WTC11 (cell line): ENCODE measurements around the gene ZCRB1. TPM values are rescaled to one million over a fixed set of nuclear protein-coding genes. Genes with fewer than 3 reads are reported as not detected.

Experiments
- ATAC-seq: fragments of 200-7000 bp; cut with Tn5 transposase; 2 replicates; pipeline ENCODE4 v1.10.0; 2021; ENCODE audit warnings: mild to moderate bottlenecking, moderate library complexity
- CTCF ChIA-PET: fragments of 300-600 bp; sonication (Branson Sonifier 250); formaldehyde crosslinking; loops from one replicate; lab custom pipeline; 2021; ENCODE audit warnings: antibody characterized with exemption; lab: Charles Lee
- POLR2A ChIA-PET: fragments of 350-600 bp; sonication (Branson Sonifier 250); formaldehyde crosslinking; loops from one replicate; lab custom pipeline; 2021; ENCODE audit warnings: antibody characterized with exemption; lab: Charles Lee
- DNase-seq: peaks from one replicate; pipeline ENCODE4 v3.0.0; 2021; ENCODE audit warnings: low spot score
- H3K27ac Mint-ChIP-seq: 2 replicates; pipeline ENCODE4 v1.8.0; 2021; ENCODE audit warnings: mixed read lengths
- H3K27me3 Mint-ChIP-seq: 2 replicates; pipeline ENCODE4 v1.8.0; 2021; ENCODE audit warnings: low read depth, mild to moderate bottlenecking, moderate library complexity, mixed read lengths
- H3K36me3 Mint-ChIP-seq: 2 replicates; pipeline ENCODE4 v1.8.0; 2021; ENCODE audit warnings: mixed read lengths
- H3K4me1 Mint-ChIP-seq: 2 replicates; pipeline ENCODE4 v1.8.0; 2022; ENCODE audit warnings: mixed read lengths
- H3K4me3 Mint-ChIP-seq: 2 replicates; pipeline ENCODE4 v1.8.0; 2021; ENCODE audit warnings: mild to moderate bottlenecking, moderate library complexity, mixed read lengths
- H3K9me3 Mint-ChIP-seq: 2 replicates; pipeline ENCODE4 v1.8.0; 2021; ENCODE audit warnings: mixed read lengths
- E2F1 ChIP-seq: sonication (generic); formaldehyde crosslinking; IDR thresholded peaks from 2 replicates; pipeline ENCODE4 v1.8.0; 2022; ENCODE audit warnings: mild to moderate bottlenecking, missing genetic modification reagents
- ELF4 ChIP-seq: sonication (generic); formaldehyde crosslinking; IDR thresholded peaks from 2 replicates; pipeline ENCODE4 v1.8.1; 2022; ENCODE audit warnings: low read depth, mild to moderate bottlenecking, moderate library complexity, missing genetic modification reagents
- NFYB ChIP-seq: sonication (generic); formaldehyde crosslinking; conservative IDR thresholded peaks from 2 replicates; pipeline ENCODE4 v1.8.0; 2022; ENCODE audit warnings: low read depth, missing genetic modification reagents
- OVOL2 ChIP-seq: fragments of 250-450 bp; sonication (Bioruptor Pico); IDR thresholded peaks from 2 replicates; pipeline ENCODE4 v1.9.0; 2021; ENCODE audit warnings: mild to moderate bottlenecking, borderline replicate concordance
- SMAD3 ChIP-seq: sonication (generic); formaldehyde crosslinking; IDR thresholded peaks from 2 replicates; pipeline ENCODE4 v1.8.0; 2022; ENCODE audit warnings: missing genetic modification reagents, mild to moderate bottlenecking, borderline replicate concordance
- TEAD1 ChIP-seq: sonication (generic); formaldehyde crosslinking; IDR thresholded peaks from 2 replicates; pipeline ENCODE4 v1.8.0; 2022; ENCODE audit warnings: mild to moderate bottlenecking, missing genetic modification reagents
- ZNF138 ChIP-seq: sonication (generic); formaldehyde crosslinking; conservative IDR thresholded peaks from 2 replicates; pipeline ENCODE4 v1.8.1; 2022; ENCODE audit warnings: mild to moderate bottlenecking, moderate library complexity, missing genetic modification reagents
- ZNF219 ChIP-seq: sonication (generic); formaldehyde crosslinking; IDR thresholded peaks from 2 replicates; pipeline ENCODE4 v1.8.0; 2023; ENCODE audit warnings: missing genetic modification reagents, mild to moderate bottlenecking, borderline replicate concordance
- ZNF281 ChIP-seq: sonication (generic); formaldehyde crosslinking; IDR thresholded peaks from 2 replicates; pipeline ENCODE4 v1.8.0; 2023; ENCODE audit warnings: mild to moderate bottlenecking, missing genetic modification reagents
- ZNF317 ChIP-seq: sonication (generic); formaldehyde crosslinking; IDR thresholded peaks from 2 replicates; pipeline ENCODE4 v1.8.1; 2023; ENCODE audit warnings: low read depth, mild to moderate bottlenecking, moderate library complexity, missing genetic modification reagents, borderline replicate concordance
- ZNF416 ChIP-seq: fragments of 250-450 bp; sonication (Bioruptor Pico); IDR thresholded peaks from 2 replicates; pipeline ENCODE4 v1.9.0; 2021; ENCODE audit warnings: mild to moderate bottlenecking, inconsistent platforms
- total RNA-seq: library from RNA; stranded (reverse); gene quantifications from 3 replicates; pipeline ENCODE4 v1.2.3, GENCODE V29; 2021
- TF ChIP-seq, protein P1 (sequence below): sonication (generic); formaldehyde crosslinking; IDR thresholded peaks from 2 replicates; pipeline ENCODE4 v1.8.1; 2023; ENCODE audit warnings: mild to moderate bottlenecking, missing genetic modification reagents, moderate library complexity
- TF ChIP-seq, protein P2 (sequence below): sonication (generic); formaldehyde crosslinking; IDR thresholded peaks from 2 replicates; pipeline ENCODE4 v1.8.0; 2023; ENCODE audit warnings: missing genetic modification reagents, mild to moderate bottlenecking, borderline replicate concordance

The ZCRB1 gene
- total RNA-seq, 1 experiment from 2014 or later = 58.3 TPM

GRCh38 chr12:42299392-42300308 lies 26.2 kb downstream of the ZCRB1 start (continued):
- no peak for TF ChIP-seq SMAD3 (CRISPR knock-in tag)
- TF ChIP-seq ZNF416 (CRISPR knock-in tag) = no peak
- TF ChIP-seq TEAD1 (CRISPR knock-in tag) = no peak

DNA sequence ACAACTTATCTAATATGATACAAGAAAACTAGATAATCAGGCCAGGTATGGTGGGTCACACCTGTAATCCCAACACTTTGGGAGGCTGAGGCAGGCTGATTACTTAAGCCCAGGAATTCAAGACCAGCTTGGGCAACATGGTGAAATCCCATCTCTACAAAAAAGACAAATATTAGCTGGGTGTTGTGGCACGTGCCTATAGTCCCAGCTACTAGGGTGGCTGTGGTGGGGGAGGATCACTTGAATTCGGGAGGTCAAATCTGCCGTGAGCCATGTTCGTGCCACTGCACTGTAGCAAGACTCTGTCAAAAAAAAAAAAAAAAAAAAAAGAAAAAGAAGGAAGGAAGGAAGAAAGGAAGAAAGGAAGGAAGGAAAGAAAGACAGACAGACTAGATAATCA lies 27.0 kb downstream of the ZCRB1 start:
- ChIA-PET POLR2A (no interaction called here), CTCF (no interaction called here)
- H3K4me1 Mint-ChIP-seq = no peaks in the 10 kb centered on the region
- TF ChIP-seq ZNF138 (CRISPR knock-in tag) = no peak
- no peak for TF ChIP-seq ZNF219
- no peak for TF ChIP-seq OVOL2
- no peak for TF ChIP-seq NFYB (CRISPR knock-in tag)
- TF ChIP-seq, protein P1, sequence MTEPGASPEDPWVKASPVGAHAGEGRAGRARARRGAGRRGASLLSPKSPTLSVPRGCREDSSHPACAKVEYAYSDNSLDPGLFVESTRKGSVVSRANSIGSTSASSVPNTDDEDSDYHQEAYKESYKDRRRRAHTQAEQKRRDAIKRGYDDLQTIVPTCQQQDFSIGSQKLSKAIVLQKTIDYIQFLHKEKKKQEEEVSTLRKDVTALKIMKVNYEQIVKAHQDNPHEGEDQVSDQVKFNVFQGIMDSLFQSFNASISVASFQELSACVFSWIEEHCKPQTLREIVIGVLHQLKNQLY (CRISPR knock-in tag) = no peak
- no peak for TF ChIP-seq ELF4 (CRISPR knock-in tag)
- no peak for TF ChIP-seq ZNF317
- TF ChIP-seq ZNF281 = no peak
- TF ChIP-seq, protein P2, sequence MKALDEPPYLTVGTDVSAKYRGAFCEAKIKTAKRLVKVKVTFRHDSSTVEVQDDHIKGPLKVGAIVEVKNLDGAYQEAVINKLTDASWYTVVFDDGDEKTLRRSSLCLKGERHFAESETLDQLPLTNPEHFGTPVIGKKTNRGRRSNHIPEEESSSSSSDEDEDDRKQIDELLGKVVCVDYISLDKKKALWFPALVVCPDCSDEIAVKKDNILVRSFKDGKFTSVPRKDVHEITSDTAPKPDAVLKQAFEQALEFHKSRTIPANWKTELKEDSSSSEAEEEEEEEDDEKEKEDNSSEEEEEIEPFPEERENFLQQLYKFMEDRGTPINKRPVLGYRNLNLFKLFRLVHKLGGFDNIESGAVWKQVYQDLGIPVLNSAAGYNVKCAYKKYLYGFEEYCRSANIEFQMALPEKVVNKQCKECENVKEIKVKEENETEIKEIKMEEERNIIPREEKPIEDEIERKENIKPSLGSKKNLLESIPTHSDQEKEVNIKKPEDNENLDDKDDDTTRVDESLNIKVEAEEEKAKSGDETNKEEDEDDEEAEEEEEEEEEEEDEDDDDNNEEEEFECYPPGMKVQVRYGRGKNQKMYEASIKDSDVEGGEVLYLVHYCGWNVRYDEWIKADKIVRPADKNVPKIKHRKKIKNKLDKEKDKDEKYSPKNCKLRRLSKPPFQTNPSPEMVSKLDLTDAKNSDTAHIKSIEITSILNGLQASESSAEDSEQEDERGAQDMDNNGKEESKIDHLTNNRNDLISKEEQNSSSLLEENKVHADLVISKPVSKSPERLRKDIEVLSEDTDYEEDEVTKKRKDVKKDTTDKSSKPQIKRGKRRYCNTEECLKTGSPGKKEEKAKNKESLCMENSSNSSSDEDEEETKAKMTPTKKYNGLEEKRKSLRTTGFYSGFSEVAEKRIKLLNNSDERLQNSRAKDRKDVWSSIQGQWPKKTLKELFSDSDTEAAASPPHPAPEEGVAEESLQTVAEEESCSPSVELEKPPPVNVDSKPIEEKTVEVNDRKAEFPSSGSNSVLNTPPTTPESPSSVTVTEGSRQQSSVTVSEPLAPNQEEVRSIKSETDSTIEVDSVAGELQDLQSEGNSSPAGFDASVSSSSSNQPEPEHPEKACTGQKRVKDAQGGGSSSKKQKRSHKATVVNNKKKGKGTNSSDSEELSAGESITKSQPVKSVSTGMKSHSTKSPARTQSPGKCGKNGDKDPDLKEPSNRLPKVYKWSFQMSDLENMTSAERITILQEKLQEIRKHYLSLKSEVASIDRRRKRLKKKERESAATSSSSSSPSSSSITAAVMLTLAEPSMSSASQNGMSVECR (CRISPR knock-in tag) = no peak
- no peak for TF ChIP-seq E2F1 (CRISPR knock-in tag)
- H3K4me3 Mint-ChIP-seq = no peak overlapping the region
- ATAC-seq = no peak
- DNase-seq = no peak
- H3K27me3 Mint-ChIP-seq = no peaks in the 10 kb centered on the region
- no peaks in the 10 kb centered on the region for H3K36me3 Mint-ChIP-seq
- H3K9me3 Mint-ChIP-seq = peaks cover 5% of the 10 kb centered on the region
- no peak overlapping the region for H3K27ac Mint-ChIP-seq
